GM19452 (cell line): ENCODE results near the gene GABRR1.
"Not testable (repeated sequence)": the region's sequence is repeated elsewhere in the genome, so short reads cannot be mapped to it uniquely, and the experiment has no call there.

Source experiments
- ATAC-seq: cut with Tn5 transposase; IDR thresholded peaks from one replicate; pipeline ENCODE4 v1.9.1; 2021; ENCODE audit not compliant: unreplicated experiment

Gene GABRR1

GRCh38 chr6:89217299-89217910 is at the start of gene GABRR1:
Gene GABRR1 (minus strand): TSS chr6:89217358. CDS start chr6:89217322, 36 bp downstream.
- ATAC-seq: no peak

- ATAC-seq: no peak
These were observed 47.1 kb upstream of the GABRR1 start for GRCh38 chr6:89264296-89264695.

DNA sequence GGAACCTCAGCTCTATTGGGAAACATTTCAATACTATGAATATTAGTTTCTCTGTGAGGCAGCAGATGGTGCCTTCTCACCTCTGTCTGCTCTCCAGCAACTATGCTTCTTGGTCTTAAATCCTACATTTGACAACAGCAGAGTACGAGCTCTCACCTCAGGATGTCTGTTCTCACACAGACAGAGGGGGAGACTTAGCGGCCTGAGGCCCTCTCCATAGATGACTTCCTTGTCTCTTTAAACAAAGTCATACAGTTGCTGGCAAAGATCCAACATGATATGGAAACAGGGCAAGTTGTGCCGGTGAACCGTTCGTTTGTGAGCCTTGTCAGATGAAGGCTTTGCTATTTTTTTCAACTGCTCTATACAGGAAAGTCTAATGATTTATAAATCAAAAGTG is 43.7 kb upstream of the GABRR1 start:
- ATAC-seq: no peak

- no peak for ATAC-seq
These were observed 43.2 kb upstream of the GABRR1 start for GRCh38 chr6:89260310-89260709.

GRCh38 chr6:89258912-89259311 is 41.8 kb upstream of the GABRR1 start:
- ATAC-seq: no peak

- no peak for ATAC-seq
These were observed 40.6 kb upstream of the GABRR1 start for GRCh38 chr6:89257781-89258180.

- no peak for ATAC-seq
These were observed 40.2 kb upstream of the GABRR1 start for GRCh38 chr6:89257346-89257745.

GRCh38 chr6:89255417-89255816 is 38.3 kb upstream of the GABRR1 start:
- no peak for ATAC-seq

DNA sequence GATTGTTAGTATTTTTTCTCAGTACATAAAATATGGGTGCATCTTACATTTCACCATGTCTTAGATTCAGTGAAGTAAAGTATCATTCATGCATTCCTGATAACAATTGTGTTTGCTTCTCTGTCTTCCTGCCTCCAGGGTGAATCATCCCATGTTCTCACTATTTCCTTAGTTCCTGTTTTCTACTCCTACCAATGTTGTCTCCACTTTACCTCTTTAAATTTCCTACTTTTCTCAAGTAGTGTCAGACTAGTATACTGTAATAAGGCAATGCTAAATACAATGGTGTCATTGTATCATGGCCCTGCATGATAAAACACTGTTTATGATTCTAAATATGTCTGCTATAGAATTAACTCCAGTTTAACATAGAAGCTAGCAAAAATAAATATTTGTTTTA is 37.4 kb upstream of the GABRR1 start:
- no peak for ATAC-seq

GRCh38 chr6:89252907-89253306 is 35.7 kb upstream of the GABRR1 start:
- no peak for ATAC-seq

- ATAC-seq: no peak
These were observed 34.8 kb upstream of the GABRR1 start for GRCh38 chr6:89251976-89252375.

DNA sequence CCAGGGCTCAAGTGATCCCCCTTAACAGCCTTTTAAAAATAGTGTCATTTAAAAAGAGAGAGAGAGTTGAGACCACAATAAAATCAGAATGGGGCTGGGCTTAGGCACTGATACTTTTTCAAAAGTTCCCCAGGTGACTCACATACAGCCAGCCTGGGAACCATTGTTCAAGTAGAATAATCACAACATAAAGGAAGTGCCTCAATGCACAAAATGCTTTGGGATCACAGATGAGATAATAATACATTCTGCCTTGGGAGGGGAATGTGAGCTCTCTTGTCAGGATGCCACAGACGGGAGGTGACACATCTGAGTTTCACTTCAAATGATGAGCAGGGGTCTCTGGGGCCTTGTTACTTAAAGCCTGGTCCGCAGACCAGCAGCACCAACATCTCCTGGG is 34.0 kb upstream of the GABRR1 start:
- ATAC-seq: no peak

DNA sequence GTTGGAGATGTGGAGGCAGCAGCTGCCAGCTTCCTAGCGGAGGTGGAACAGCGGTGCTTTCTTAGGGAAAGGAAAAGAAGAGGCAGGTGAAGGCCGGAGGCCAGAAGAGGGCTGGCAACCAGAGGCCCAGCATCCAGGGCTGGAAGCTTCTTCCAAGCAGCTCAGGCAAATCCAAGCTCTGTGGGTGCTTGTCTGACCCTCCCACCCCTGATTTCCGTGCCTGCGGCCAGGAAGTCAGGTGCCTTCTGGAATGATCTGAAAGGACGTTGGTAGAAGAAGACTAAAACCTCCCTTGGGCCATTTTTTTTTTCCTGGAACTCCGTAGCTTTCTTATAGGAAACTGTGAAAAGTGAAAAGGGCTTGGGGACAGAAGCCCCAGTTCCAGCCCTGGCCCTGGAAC is 33.1 kb upstream of the GABRR1 start:
- ATAC-seq: no peak

GRCh38 chr6:89244241-89244985 is 27.3 kb upstream of the GABRR1 start:
- ATAC-seq: no peak

DNA sequence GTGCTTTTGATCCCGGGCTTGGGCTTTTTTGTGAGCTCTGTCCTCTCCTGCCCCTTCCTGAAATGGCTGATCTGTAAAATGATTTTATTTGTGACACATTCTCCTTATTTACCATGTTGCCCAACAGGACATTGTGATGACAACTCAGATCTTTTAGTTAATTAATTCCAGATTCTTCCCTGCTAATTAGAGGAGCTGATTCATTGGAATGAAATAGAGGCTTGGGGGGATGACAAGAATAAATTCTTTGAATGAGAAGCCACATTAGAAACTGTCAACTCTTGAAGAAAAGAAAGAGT is 26.1 kb upstream of the GABRR1 start:
- ATAC-seq: no peak

- ATAC-seq: no peak
These were observed 25.6 kb upstream of the GABRR1 start for GRCh38 chr6:89242574-89243330.

GRCh38 chr6:89239338-89239737 is 22.2 kb upstream of the GABRR1 start:
- no peak for ATAC-seq

DNA sequence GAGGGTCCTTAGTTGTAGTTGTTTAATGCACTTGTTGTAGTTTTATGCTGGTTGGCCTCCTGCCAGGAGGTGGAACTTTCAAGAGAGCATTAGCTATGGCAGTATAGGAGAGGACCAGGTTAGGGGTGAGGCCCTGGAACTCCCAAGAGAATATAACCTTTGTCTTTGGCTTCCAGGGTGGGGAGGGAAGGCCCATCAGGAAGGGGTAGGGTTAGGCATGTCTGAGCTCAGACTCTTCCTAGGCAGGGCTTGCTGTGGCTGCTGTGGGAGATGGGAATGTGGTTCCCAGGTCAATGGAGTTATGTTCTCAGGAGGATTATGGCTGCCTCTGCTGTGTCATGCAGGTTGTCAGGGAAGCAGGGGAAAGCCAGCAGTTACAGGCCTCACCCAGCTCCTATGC is 20.0 kb upstream of the GABRR1 start:
- ATAC-seq: no peak

- not testable (repeated sequence) for ATAC-seq
These were observed 16.4 kb upstream of the GABRR1 start for GRCh38 chr6:89233605-89234004.

DNA sequence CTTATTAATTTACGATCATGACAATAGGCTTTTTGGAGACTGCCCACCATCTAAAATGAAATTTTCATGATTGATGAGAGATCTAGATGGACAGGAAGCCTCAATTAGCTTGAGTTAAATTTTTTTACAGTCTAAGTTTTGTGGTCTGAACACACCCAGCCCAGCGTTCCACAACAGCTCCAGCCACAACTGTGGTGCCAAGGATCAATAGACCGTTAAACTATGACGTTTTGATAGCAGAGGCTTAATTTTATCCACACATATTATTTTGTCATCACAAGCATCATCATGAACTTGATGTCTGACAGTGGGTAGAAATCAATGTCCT is 5.5 kb upstream of the GABRR1 start:
- ATAC-seq: no peak

- no peak for ATAC-seq
These were observed 5.0 kb upstream of the GABRR1 start for GRCh38 chr6:89221971-89222711.

DNA sequence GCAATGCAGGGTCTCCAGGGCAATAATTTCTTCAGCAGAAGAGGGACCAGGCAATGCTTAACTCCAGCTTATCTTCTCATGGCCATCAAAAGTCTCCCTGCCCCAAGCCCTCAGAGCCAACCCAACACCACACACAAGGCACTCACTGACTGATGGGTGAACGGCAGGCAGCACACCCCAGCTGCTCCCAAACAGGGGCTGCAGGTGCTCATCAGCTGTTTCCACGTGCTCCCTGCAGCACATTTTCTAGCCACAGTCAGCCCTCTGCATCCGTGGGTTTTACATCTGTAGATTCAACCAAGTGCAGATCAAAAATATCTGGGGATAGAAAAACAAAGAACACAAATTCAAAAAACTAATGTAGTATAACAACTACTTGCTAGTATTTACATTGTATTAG is 4.0 kb upstream of the GABRR1 start:
- no peak for ATAC-seq
